Spleen (tissue), 11 donors: ENCODE data around the gene CAMSAP2. TPM values are rescaled to one million over a fixed set of nuclear protein-coding genes. Genes with fewer than 3 reads are reported as not detected.

ENCODE experiments used
- DNase-seq: peaks from one replicate; pipeline ENCODE4 v3.0.0-alpha.2; 2020
- H3K27ac ChIP-seq, 8 donors: fragments of 200-600 bp; sonication (generic) in 7 of 8; 1 replicate in 4 of 8; 2 replicates in 4 of 8; pipeline versions ENCODE4 v1.5.0 to v1.8.0; 2016 to 2021; ENCODE audit warnings: inconsistent platforms in 4 of 8, mild to moderate bottlenecking in 4 of 8, moderate library complexity in 1 of 8
- H3K27me3 ChIP-seq, 7 donors: fragments of 200-600 bp; sonication (generic) in 6 of 7; replicated peaks in 1 of 7; 1 replicate in 4 of 7; 2 replicates in 3 of 7; pipeline versions ENCODE4 v1.5.0 to v1.8.0; 2016 to 2021; ENCODE audit warnings: inconsistent platforms in 3 of 7, mild to moderate bottlenecking in 1 of 7
- H3K36me3 ChIP-seq, 6 donors: fragments of 200-600 bp; sonication (generic) in 5 of 6; 1 replicate in 4 of 6; 2 replicates in 2 of 6; pipeline versions ENCODE4 v1.5.0 to v1.8.0; 2016 to 2021; ENCODE audit warnings: inconsistent platforms in 2 of 6
- H3K4me1 ChIP-seq, 6 donors: fragments of 200-600 bp; sonication (generic) in 5 of 6; 1 replicate in 3 of 6; 2 replicates in 3 of 6; pipeline versions ENCODE4 v1.5.0 to v1.8.0; 2016 to 2021; ENCODE audit warnings: inconsistent platforms in 3 of 6
- H3K4me3 ChIP-seq, 8 donors: fragments of 200-600 bp; sonication (generic) in 7 of 8; 1 replicate in 4 of 8; 2 replicates in 4 of 8; pipeline versions ENCODE4 v1.5.0 to v1.8.0; 2016 to 2021; ENCODE audit warnings: inconsistent platforms in 4 of 8, mild to moderate bottlenecking in 4 of 8, moderate library complexity in 2 of 8
- H3K9me3 ChIP-seq, 8 donors: fragments of 200-600 bp; sonication (generic) in 7 of 8; 1 replicate in 4 of 8; 2 replicates in 4 of 8; pipeline versions ENCODE4 v1.5.0 to v1.8.0; 2016 to 2021; ENCODE audit warnings: inconsistent platforms in 4 of 8
- CTCF ChIP-seq, 11 experiments: fragments of 200-600 bp in 7 of 11; fragments of 450-650 bp in 4 of 11; sonication (generic) in 4 of 11; IDR thresholded peaks in 8 of 11; conservative IDR thresholded peaks in 3 of 11; 1 replicate in 7 of 11; 2 replicates in 4 of 11; pipeline versions ENCODE4 v1.4.0 to v1.8.0; 2016 to 2021; ENCODE audit warnings: antibody characterized with exemption in 11 of 11, inconsistent platforms in 4 of 11, mild to moderate bottlenecking in 1 of 11
- POLR2A ChIP-seq, 3 donors: fragments of 450-650 bp; IDR thresholded peaks; one replicate each; pipeline ENCODE4 v1.5.1; 2017; ENCODE audit warnings: antibody characterized with exemption in 3 of 3, mild to moderate bottlenecking in 1 of 3
- POLR2AphosphoS5 ChIP-seq, 3 donors: sonication (generic); formaldehyde crosslinking; IDR thresholded peaks; one replicate each; pipeline ENCODE4 v1.5.1; 2017; ENCODE audit warnings: antibody characterized with exemption in 3 of 3
- WGBS, 5 donors: extraction: QIAGEN DNeasy Blood & Tissue Kit in 3 of 5; methylation state at CpG; one replicate each; pipeline versions ENCODE4 v1.1.5 to v1.1.7; 2013 to 2018; 5-methylcytosine and 5-hydroxymethylcytosine counted together
- intact Hi-C: fragments of 100-400 bp; cut with DNase I; formaldehyde crosslinking; loops from one replicate; pipeline ENCODE4 v1.15.0; 2023; ENCODE audit warnings: low total_unique reads
- polyA plus RNA-seq, 3 donors: library from polyadenylated mRNA; stranded (reverse); fragments of 200-250 nt; gene quantifications; one replicate each; pipeline ENCODE4 v1.2.1, GENCODE V29; 2013
- total RNA-seq, 7 donors: library from RNA; depleted of rRNA in 3 of 7; stranded (reverse); fragments of >200 nt in 3 of 7; fragmentation: NEBNext Ultra II Directional in 4 of 7; extraction: Animal tissue kit (Norgen Biotek cat#: 25700) in 4 of 7; gene quantifications; one replicate each; pipeline versions ENCODE4 v1.1.0 to v1.2.1, GENCODE V29; 2016 to 2021
- donor health status: healthy with polysubstance abuse.
- donor health status: DM: no; HTN: no; CAD: no; lungs with moderate emphysema.
- donor health status: DM: no; HTN: no; CAD: no.
- donor health status: Bipolar disorder and iron deficiency.
- donor health status: healthy.
- donor health status: DM: no; HTN: no; CAD: no.
- donor health status: DM: yes; HTN: yes; CAD: no.

The CAMSAP2 gene
- total and polyA plus RNA-seq, 10 donors = 2.1 to 24.7 (median 17.2) TPM

- Histone ChIP-seq H3K27me3 (no peaks in the 10 kb centered on the region), H3K9me3 (no peaks in the 10 kb centered on the region), H3K4me1 (no peaks in the 10 kb centered on the region), H3K27ac (no peak overlapping the region), H3K4me3 (no peak overlapping the region), H3K36me3 (no peaks in the 10 kb centered on the region)
- intact Hi-C loops = no loop called here
- 92 to 97% (median 94%) methylated on average over 5 of the region's 5 CpGs for WGBS, 5 donors
- DNase-seq = no peak
- no peak for TF ChIP-seq POLR2A (IDR thresholded peaks at IDR 0.05)
- no peak for TF ChIP-seq CTCF (IDR thresholded peaks at IDR 0.05 in 8 of 11, conservative IDR thresholded peaks at IDR 0.05 in 3 of 11)
- no peak for TF ChIP-seq POLR2AphosphoS5 (IDR thresholded peaks at IDR 0.05)
These were observed 6.9 kb upstream of the CAMSAP2 start for GRCh38 chr1:200731654-200732332.

GRCh38 chr1:200732438-200732837, 6.3 kb upstream of the CAMSAP2 start:
- TF ChIP-seq POLR2A (IDR thresholded peaks at IDR 0.05) (no peak), CTCF (IDR thresholded peaks at IDR 0.05 in 8 of 11, conservative IDR thresholded peaks at IDR 0.05 in 3 of 11) (no peak), POLR2AphosphoS5 (IDR thresholded peaks at IDR 0.05) (no peak)
- H3K4me1 ChIP-seq = no peaks in the 10 kb centered on the region
- no peak overlapping the region for H3K4me3 ChIP-seq
- WGBS, 5 donors = 76 to 92% (median 86%) methylated on average over 7 of the region's 7 CpGs
- no peaks in the 10 kb centered on the region for H3K9me3 ChIP-seq
- intact Hi-C loops = no loop called here
- no peak for DNase-seq
- no peaks in the 10 kb centered on the region for H3K36me3 ChIP-seq
- no peak overlapping the region for H3K27ac ChIP-seq
- H3K27me3 ChIP-seq = peaks cover 0 to 3% (median 0%) of the 10 kb centered on the region in 7 donors

GRCh38 chr1:200733907-200734306, 4.8 kb upstream of the CAMSAP2 start:
- TF ChIP-seq POLR2A (IDR thresholded peaks at IDR 0.05) (no peak), CTCF (IDR thresholded peaks at IDR 0.05 in 8 of 11, conservative IDR thresholded peaks at IDR 0.05 in 3 of 11) (no peak), POLR2AphosphoS5 (IDR thresholded peaks at IDR 0.05) (no peak)
- Histone ChIP-seq H3K27ac (no peak overlapping the region), H3K9me3 (no peaks in the 10 kb centered on the region), H3K4me3 (no peak overlapping the region), H3K36me3 (no peaks in the 10 kb centered on the region), H3K4me1 (peaks cover 0 to 10% (median 8%) of the 10 kb centered on the region in 6 donors), H3K27me3 (peaks cover 0 to 18% (median 0%) of the 10 kb centered on the region in 7 donors)
- intact Hi-C loops = no loop called here
- 83 to 94% (median 88%) methylated on average over 6 of the region's 6 CpGs for WGBS, 5 donors
- no peak for DNase-seq

GRCh38 chr1:200737647-200738291, 924 bp upstream of the CAMSAP2 start:
- Histone ChIP-seq H3K27ac (peak overlapping the region; percentile 64 to 97 (median 92)), H3K4me1 (peaks cover 0 to 42% (median 27%) of the 10 kb centered on the region in 6 donors), H3K27me3 (peaks cover 0 to 37% (median 0%) of the 10 kb centered on the region in 7 donors), H3K36me3 (no peaks in the 10 kb centered on the region), H3K9me3 (no peaks in the 10 kb centered on the region), H3K4me3 (peak overlapping the region in 6 of 8 donors; percentile 54 to 83 (median 74))
- intact Hi-C loops = no loop called here
- WGBS, 5 donors = 86 to 91% (median 89%) methylated on average over 8 of the region's 8 CpGs
- no peak for DNase-seq
- no peak for TF ChIP-seq CTCF (IDR thresholded peaks at IDR 0.05 in 8 of 11, conservative IDR thresholded peaks at IDR 0.05 in 3 of 11)
- TF ChIP-seq POLR2A (IDR thresholded peaks at IDR 0.05) = no peak
- TF ChIP-seq POLR2AphosphoS5 (IDR thresholded peaks at IDR 0.05) = no peak
